ENCODE measurements around the gene CLEC3B. TPM values are rescaled to one million over a fixed set of nuclear protein-coding genes. Genes with fewer than 3 reads are reported as not detected.
A peak's percentile ranks its signal among the peaks of the same experiment; 100 is the strongest.

Gene CLEC3B
- total RNA-seq, 1 experiment from 2014 or later, result 1.8 TPM

DNA sequence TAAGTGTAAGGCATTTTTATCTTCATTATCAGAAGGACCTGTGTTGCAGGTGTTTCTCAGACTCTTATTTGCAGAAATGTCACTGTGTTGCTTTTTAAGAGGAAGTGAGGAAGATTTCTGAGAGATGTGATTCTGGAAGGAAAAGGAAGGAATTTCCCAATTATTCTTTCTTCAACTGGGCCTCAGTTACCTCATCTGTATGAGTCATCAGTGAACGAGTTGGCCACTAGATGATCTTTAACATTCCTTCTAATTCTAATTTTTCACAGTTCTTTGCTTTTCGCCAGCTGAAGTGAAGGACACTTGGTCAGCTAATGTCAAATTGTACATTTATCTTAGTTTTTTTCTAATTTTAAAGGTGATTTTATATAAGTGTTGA, 28.9 kb downstream of the CLEC3B start:
- Histone ChIP-seq H3K27me3 (ENCODE audit: low read length) (no peaks in the 10 kb centered on the region), H3K36me3 (ENCODE audit: low read depth, low read length) (no peaks in the 10 kb centered on the region), H3K27ac (ENCODE audit: low read length) (peak overlapping the region; percentile 78), H4K20me1 (ENCODE audit: low read length) (no peaks in the 10 kb centered on the region), H3K9me3 (ENCODE audit: low read length) (no peaks in the 10 kb centered on the region), H3K4me3 (ENCODE audit: low read length) (no peak overlapping the region), H3K79me2 (ENCODE audit: low read length) (no peaks in the 10 kb centered on the region), H3K9me2 (replicated peaks; ENCODE audit: low read length) (no peaks in the 10 kb centered on the region), H3F3A (ENCODE audit: low read length, unreplicated experiment) (no peaks in the 10 kb centered on the region), H2AFZ (ENCODE audit: low read length) (no peak overlapping the region), H3K4me1 (ENCODE audit: insufficient read depth, low read length) (peaks cover 50% of the 10 kb centered on the region), H3K4me2 (ENCODE audit: low read length) (peak overlapping the region; percentile 15), H3K9ac (ENCODE audit: low read length) (peak overlapping the region; percentile 6; the same call in 1 of the 2 replicates)
- BruUV-seq (replicated peaks), result no TSS peak
- TF ChIP-seq, protein P1, sequence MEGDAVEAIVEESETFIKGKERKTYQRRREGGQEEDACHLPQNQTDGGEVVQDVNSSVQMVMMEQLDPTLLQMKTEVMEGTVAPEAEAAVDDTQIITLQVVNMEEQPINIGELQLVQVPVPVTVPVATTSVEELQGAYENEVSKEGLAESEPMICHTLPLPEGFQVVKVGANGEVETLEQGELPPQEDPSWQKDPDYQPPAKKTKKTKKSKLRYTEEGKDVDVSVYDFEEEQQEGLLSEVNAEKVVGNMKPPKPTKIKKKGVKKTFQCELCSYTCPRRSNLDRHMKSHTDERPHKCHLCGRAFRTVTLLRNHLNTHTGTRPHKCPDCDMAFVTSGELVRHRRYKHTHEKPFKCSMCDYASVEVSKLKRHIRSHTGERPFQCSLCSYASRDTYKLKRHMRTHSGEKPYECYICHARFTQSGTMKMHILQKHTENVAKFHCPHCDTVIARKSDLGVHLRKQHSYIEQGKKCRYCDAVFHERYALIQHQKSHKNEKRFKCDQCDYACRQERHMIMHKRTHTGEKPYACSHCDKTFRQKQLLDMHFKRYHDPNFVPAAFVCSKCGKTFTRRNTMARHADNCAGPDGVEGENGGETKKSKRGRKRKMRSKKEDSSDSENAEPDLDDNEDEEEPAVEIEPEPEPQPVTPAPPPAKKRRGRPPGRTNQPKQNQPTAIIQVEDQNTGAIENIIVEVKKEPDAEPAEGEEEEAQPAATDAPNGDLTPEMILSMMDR (conservative IDR thresholded peaks at IDR 0.05; ENCODE audit: low read depth, low read length), result no peak
- no peak for TF ChIP-seq EZH2phosphoT487 (IDR thresholded peaks at IDR 0.05; ENCODE audit: borderline replicate concordance, low read length)
- TF ChIP-seq EZH2 (IDR thresholded peaks at IDR 0.05; ENCODE audit: low read length, unreplicated experiment), result no peak
- peak; percentile 57 for DNase-seq
- ChIA-PET CTCF (interaction anchor here (0.6 to 1.2 kb wide), 3 partner anchors 13 to 170 kb away, joined by 3 read pairs; no protein-coding TSS in a partner anchor), POLR2A (ENCODE audit: unreplicated experiment) (interaction anchor here (0.6 kb wide), 2 partner anchors 79 to 470 kb away, joined by 3 to 4 read pairs; no protein-coding TSS in a partner anchor)
- intact Hi-C loops (cut with micrococcal nuclease), result loop anchor here (1.0 kb wide), 1 partner anchor 37 kb away; no protein-coding TSS in a partner anchor
- peak; percentile 9; the same call in 1 of the 2 replicates for ATAC-seq

- peak; percentile 51 for DNase-seq
- Histone ChIP-seq H3K4me3 (ENCODE audit: low read length) (no peak overlapping the region), H3K36me3 (ENCODE audit: low read depth, low read length) (no peaks in the 10 kb centered on the region), H2AFZ (ENCODE audit: low read length) (no peak overlapping the region), H3K27me3 (ENCODE audit: low read length) (no peaks in the 10 kb centered on the region), H3F3A (ENCODE audit: low read length, unreplicated experiment) (no peaks in the 10 kb centered on the region), H4K20me1 (ENCODE audit: low read length) (no peaks in the 10 kb centered on the region), H3K9me3 (ENCODE audit: low read length) (no peaks in the 10 kb centered on the region), H3K27ac (ENCODE audit: low read length) (peak overlapping the region; percentile 78), H3K4me1 (ENCODE audit: insufficient read depth, low read length) (peaks cover 50% of the 10 kb centered on the region), H3K9me2 (replicated peaks; ENCODE audit: low read length) (no peaks in the 10 kb centered on the region), H3K9ac (ENCODE audit: low read length) (peak overlapping the region; percentile 6; the same call in 1 of the 2 replicates), H3K4me2 (ENCODE audit: low read length) (peak overlapping the region; percentile 15; the same call in 1 of the 2 replicates), H3K79me2 (ENCODE audit: low read length) (no peaks in the 10 kb centered on the region)
- ChIA-PET CTCF (interaction anchor here (0.6 to 1.2 kb wide), 3 partner anchors 14 to 169 kb away, joined by 3 read pairs; no protein-coding TSS in a partner anchor), POLR2A (ENCODE audit: unreplicated experiment) (interaction anchor here (0.6 kb wide), 2 partner anchors 78 to 470 kb away, joined by 3 to 4 read pairs; no protein-coding TSS in a partner anchor)
- ATAC-seq, result peak; percentile 47
- TSS peak; percentile 42 for BruUV-seq (replicated peaks)
- TF ChIP-seq EZH2phosphoT487 (IDR thresholded peaks at IDR 0.05; ENCODE audit: borderline replicate concordance, low read length) (no peak), EZH2 (IDR thresholded peaks at IDR 0.05; ENCODE audit: low read length, unreplicated experiment) (no peak)
- TF ChIP-seq, protein P1 (conservative IDR thresholded peaks at IDR 0.05; ENCODE audit: low read depth, low read length), result peak; percentile 49
- intact Hi-C loops (cut with micrococcal nuclease), result loop anchor here (1.0 kb wide), 1 partner anchor 37 kb away; no protein-coding TSS in a partner anchor
Observed at GRCh38 chr3:45055411-45056143, 29.5 kb downstream of the CLEC3B start.
